Fibroblast of the aortic adventitia (primary cell): ENCODE data around the gene CDH2. TPM values are rescaled to one million over a fixed set of nuclear protein-coding genes. Genes with fewer than 3 reads are reported as not detected.

Experiments used
- DNase-seq: peaks from one replicate; pipeline ENCODE4 v3.0.0-alpha.2; 2010; ENCODE audit warnings: low read depth
- H3K4me3 ChIP-seq: 2 replicates; pipeline ENCODE4 v1.5.1; 2011; ENCODE audit warnings: low read depth, mild to moderate bottlenecking, control low read depth, low read length, moderate library complexity
- total RNA-seq: library from RNA; depleted of rRNA; stranded (reverse); fragments of >200 nt; gene quantifications from 2 replicates; pipeline ENCODE4 v1.2.3, GENCODE V29; 2012; ENCODE audit warnings: low replicate concordance
- TF ChIP-seq, protein P1 (sequence below): IDR thresholded peaks from 2 replicates; pipeline ENCODE4 v1.5.1; 2011; ENCODE audit warnings: mild to moderate bottlenecking, low read length, control low read depth, inconsistent platforms; ENCODE audit not compliant: insufficient read depth

CDH2 gene
- total RNA-seq, 1 donor: 64.1 TPM

DNA sequence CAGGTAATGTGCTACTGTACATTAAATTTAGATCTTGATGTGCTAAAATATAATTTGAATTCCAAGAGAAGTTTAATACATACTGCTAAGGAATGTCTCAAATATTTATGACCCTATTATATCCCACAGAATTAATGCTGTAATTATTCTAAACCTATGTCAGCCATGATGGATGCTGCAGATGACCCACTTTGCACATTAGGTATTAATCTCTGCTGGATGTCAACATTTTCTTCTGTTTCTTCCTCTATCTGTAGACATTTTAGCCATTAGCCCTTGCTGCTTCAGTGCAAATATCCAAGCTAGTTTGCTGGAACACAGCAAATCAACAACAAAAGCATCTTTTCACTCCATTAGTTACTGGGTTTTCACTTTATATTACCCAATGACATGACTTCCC lies 164.6 kb downstream of the CDH2 start:
- DNase-seq: no peak
- H3K4me3 ChIP-seq: no peak overlapping the region
- TF ChIP-seq, protein P1, sequence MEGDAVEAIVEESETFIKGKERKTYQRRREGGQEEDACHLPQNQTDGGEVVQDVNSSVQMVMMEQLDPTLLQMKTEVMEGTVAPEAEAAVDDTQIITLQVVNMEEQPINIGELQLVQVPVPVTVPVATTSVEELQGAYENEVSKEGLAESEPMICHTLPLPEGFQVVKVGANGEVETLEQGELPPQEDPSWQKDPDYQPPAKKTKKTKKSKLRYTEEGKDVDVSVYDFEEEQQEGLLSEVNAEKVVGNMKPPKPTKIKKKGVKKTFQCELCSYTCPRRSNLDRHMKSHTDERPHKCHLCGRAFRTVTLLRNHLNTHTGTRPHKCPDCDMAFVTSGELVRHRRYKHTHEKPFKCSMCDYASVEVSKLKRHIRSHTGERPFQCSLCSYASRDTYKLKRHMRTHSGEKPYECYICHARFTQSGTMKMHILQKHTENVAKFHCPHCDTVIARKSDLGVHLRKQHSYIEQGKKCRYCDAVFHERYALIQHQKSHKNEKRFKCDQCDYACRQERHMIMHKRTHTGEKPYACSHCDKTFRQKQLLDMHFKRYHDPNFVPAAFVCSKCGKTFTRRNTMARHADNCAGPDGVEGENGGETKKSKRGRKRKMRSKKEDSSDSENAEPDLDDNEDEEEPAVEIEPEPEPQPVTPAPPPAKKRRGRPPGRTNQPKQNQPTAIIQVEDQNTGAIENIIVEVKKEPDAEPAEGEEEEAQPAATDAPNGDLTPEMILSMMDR: no peak

DNA sequence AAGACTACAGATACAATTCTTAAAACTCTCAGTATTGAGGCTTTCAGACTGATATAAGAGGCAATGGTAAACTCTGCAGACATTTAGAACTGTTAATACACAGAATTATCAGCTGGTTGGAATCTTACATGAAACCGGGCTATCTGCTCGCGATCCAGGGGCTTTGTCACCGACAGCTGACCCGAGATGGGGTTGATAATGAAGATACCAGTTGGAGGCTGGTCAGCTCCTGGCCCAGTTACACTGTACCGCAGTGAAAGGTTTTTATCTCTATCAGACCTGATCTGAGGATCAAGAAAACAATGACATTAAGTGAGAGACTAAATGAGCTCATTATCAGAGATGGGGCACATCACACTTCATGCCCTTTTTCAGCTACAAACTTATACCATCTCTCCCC lies 167.3 kb downstream of the CDH2 start:
- TF ChIP-seq, protein P1: no peak
- no peak for DNase-seq
- no peak overlapping the region for H3K4me3 ChIP-seq

DNA sequence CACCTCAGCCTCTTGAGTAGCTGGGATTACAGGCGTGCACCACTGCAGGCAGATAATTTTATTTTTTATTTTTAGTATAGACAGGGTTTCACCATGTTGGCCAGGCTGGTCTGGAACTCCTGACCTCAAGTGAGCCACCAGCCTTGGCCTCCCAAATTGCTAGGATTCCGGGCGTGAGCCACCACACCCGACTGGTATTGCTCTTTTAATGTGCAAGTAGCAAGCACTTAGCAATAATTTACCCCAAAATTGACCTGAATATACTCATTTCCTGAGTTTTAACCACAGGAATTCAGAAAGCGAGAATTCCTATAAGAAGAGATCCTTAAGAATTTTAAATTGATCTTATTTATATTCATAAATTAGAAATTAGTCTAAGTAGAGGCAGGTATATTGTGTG lies 169.1 kb downstream of the CDH2 start:
- TF ChIP-seq, protein P1: no peak
- DNase-seq: no peak

DNA sequence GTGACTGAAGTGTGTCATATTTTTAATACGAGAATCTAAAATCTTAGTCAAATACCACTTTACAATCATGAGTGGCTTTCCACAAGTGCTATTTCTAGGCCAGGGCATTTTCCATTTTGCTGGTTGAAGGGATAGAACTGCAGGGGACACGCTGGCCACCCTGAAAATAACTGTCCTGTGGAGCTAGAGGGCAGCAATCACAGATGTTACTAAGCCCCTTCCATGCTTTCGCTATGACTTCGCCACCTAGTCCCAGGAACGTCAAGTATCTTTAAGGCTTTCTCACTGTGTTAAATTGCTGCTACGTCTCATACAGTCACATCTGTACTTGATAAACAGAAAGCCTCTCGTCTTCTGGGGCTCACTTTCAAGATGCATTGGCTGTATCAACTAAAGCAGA lies 171.8 kb downstream of the CDH2 start:
- no peak overlapping the region for H3K4me3 ChIP-seq
- no peak for DNase-seq
- TF ChIP-seq, protein P1: no peak

More for the DNA sequence above, 169.1 kb downstream of the CDH2 start:
- H3K4me3 ChIP-seq: no peak overlapping the region

DNA sequence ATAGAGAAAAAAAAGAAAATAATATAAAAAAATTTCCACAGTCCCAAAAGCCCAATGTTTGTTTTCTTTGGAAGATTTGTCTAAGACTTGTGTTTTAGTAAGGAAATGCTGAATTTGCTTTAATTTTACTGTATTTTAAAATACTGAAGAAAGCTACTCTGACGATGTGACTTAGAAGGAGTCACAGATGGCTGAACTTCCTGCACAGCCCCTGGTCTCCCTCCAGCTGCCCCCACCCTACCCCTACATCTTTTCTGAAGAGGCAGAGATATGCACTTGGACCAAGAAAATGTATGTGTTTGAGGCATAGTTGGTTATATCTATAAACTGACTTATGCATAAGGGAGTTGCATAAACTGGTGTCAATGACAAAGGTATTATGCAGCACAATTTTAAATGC lies 172.3 kb downstream of the CDH2 start:
- no peak for DNase-seq
- TF ChIP-seq, protein P1: no peak
- no peak overlapping the region for H3K4me3 ChIP-seq

DNA sequence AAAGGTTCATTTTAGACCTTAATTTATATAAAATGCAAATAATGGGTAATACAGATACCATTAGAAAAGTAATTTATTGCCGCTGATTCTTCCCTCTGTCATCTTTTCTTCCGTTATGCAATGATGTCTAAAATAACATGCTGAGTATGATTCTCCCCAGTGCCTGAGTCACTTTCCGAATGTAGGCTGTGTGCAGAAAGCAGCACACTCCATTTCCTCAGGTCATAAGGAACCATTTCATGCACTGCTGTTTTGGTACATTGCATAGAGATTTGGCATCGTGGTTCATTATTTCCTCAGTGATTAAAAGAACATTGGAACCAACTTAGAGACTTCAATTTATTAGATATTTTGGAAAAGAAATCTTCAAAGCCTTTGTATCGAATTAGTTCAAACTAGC lies 173.5 kb downstream of the CDH2 start:
- DNase-seq: peak; percentile 55
- no peak overlapping the region for H3K4me3 ChIP-seq
- TF ChIP-seq, protein P1: no peak

DNA sequence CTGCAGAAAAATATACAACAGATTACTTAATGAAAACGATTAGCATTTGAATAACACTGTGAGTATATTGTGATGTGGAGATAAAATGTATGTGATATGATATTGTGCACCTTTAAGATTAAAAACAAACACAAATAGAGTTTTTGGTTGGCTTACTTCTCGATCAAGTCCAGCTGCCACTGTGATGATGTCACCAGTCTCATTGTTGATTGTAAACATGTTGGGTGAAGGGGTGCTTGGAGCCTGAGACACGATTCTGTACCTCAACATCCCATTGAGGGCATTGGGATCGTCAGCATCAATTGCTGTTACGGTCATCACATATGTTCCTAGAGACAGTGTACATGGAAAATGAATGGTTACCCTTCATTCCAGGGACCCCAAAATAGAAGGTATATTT lies 174.1 kb downstream of the CDH2 start:
- H3K4me3 ChIP-seq: no peak overlapping the region
- DNase-seq: no peak
- TF ChIP-seq, protein P1: no peak
